HepG2 (cell line): ENCODE measurements around the gene VPS54. TPM values are rescaled to one million over a fixed set of nuclear protein-coding genes. Genes with fewer than 3 reads are reported as not detected.
A peak's percentile ranks its signal among the peaks of the same experiment; 100 is the strongest.

Source experiments
- ATAC-seq: fragments of 200-7000 bp; cut with Tn5 transposase; 3 replicates; pipeline ENCODE4 v1.9.1; 2020; ENCODE audit warnings: mild to moderate bottlenecking, moderate library complexity
- BruUV-seq: library from RNA; stranded (reverse); fragments of 400-500 nt; replicated peaks from 2 replicates; lab custom pipeline; 2021; lab: Mats Ljungman, UMichigan
- CTCF ChIA-PET: fragments of 300-600 bp; formaldehyde crosslinking; extraction: SDS; loops from one replicate; lab custom pipeline; 2021; ENCODE audit warnings: low total read pairs, inconsistent platforms, low intra/inter-chr PET ratio; lab: Yijun Ruan, JAX
- POLR2A ChIA-PET: fragments of 350-600 bp; sonication (Branson Sonifier 250); formaldehyde crosslinking; loops from one replicate; lab custom pipeline; 2020; ENCODE audit warnings: antibody characterized with exemption, inconsistent platforms; lab: Yijun Ruan, JAX
- DNase-seq: peaks from one replicate; pipeline ENCODE4 v3.0.0-alpha.2; 2015; ENCODE audit warnings: low spot score
- FAIRE-seq: peaks from 3 replicates; lab custom pipeline; 2011; peaks lifted over from hg19 to GRCh38; lab: Jason Lieb, UNC
- H2AFZ ChIP-seq: one replicate; pipeline ENCODE4 v1.6.1; 2011; ENCODE audit warnings: low read length, inconsistent platforms
- H3K27ac ChIP-seq: fragments of 300-600 bp; 3 replicates; pipeline ENCODE4 v1.8.0; 2011; ENCODE audit warnings: mixed run types, mild to moderate bottlenecking, mixed read lengths, low read length, inconsistent platforms; ENCODE audit not compliant: insufficient read depth; ENCODE audit errors: extremely low read length
- H3K27me3 ChIP-seq, 2 experiments: fragments of 200-600 bp in 1 of 2; 2 replicates in 1 of 2; 3 replicates in 1 of 2; pipeline versions ENCODE4 v1.6.0 to v1.8.0; 2011; ENCODE audit warnings: low read length in 2 of 2, mild to moderate bottlenecking in 2 of 2, moderate library complexity in 2 of 2, inconsistent platforms in 1 of 2; ENCODE audit not compliant: insufficient read depth in 2 of 2, control insufficient read depth in 1 of 2
- H3K36me3 ChIP-seq, 2 experiments: fragments of 200-600 bp in 1 of 2; replicated peaks in 1 of 2; 2 replicates in 1 of 2; 3 replicates in 1 of 2; pipeline versions ENCODE4 v1.5.1 to v1.8.0; 2011; ENCODE audit warnings: low read length in 2 of 2, inconsistent platforms in 1 of 2; ENCODE audit not compliant: insufficient read depth in 2 of 2, control insufficient read depth in 1 of 2
- H3K4me1 ChIP-seq: 2 replicates; pipeline ENCODE4 v1.5.1; 2012; ENCODE audit warnings: low read length, inconsistent platforms; ENCODE audit not compliant: insufficient read depth
- H3K4me2 ChIP-seq: 2 replicates; pipeline ENCODE4 v1.6.0; 2011; ENCODE audit warnings: low read depth, low read length, inconsistent platforms
- H3K4me3 ChIP-seq, 3 experiments: fragments of 200-600 bp in 1 of 3; sonication (generic), shearing (Covaris generic) in 1 of 3; replicated peaks in 1 of 3; 2 replicates each; pipeline ENCODE4 v1.5.1; 2011 to 2016; ENCODE audit warnings: low read length in 3 of 3, inconsistent platforms in 2 of 3, low read depth in 2 of 3, mild to moderate bottlenecking in 2 of 3, control low read depth in 1 of 3, mixed read lengths in 1 of 3; ENCODE audit not compliant: insufficient read depth in 1 of 3
- H3K79me2 ChIP-seq: one replicate; pipeline ENCODE4 v1.6.1; 2011; ENCODE audit warnings: low read length, inconsistent platforms; ENCODE audit not compliant: insufficient read depth
- H3K9ac ChIP-seq: 2 replicates; pipeline ENCODE4 v1.6.0; 2011; ENCODE audit warnings: mild to moderate bottlenecking, low read depth, low read length, inconsistent platforms; ENCODE audit not compliant: insufficient read depth
- H3K9me3 ChIP-seq: 2 replicates; pipeline ENCODE4 v1.5.1; 2012; ENCODE audit warnings: mild to moderate bottlenecking, low read length
- H4K20me1 ChIP-seq: 2 replicates; pipeline ENCODE4 v1.6.0; 2011; ENCODE audit warnings: inconsistent platforms, mild to moderate bottlenecking, low read length, moderate library complexity; ENCODE audit not compliant: insufficient read depth
- WGBS: methylation state at CpG from one replicate; pipeline ENCODE4 v1.1.6; 2017; ENCODE audit warnings: low lambda C conversion rate; 5-methylcytosine and 5-hydroxymethylcytosine counted together
- in situ Hi-C: cut with HindIII; loops from 2 replicates; pipeline ENCODE4 v1.10.0; 2017; ENCODE audit warnings: low pct_unique_long_range_greater_than_20kb; ENCODE audit not compliant: extremely low pct_ligation_motif_present
- intact Hi-C: fragments of 100-400 bp; cut with micrococcal nuclease; formaldehyde crosslinking; loops from one replicate; pipeline ENCODE4 v1.10.0; 2022; ENCODE audit not compliant: unreplicated experiment
- polyA plus RNA-seq, 8 experiments: library from polyadenylated mRNA; depleted of rRNA in 3 of 8; stranded (reverse) in 7 of 8; unstranded in 1 of 8; fragments of >200 nt; fragmentation: Illumina TruSeq in 4 of 8; extraction: Trizol in 4 of 8; gene quantifications; 2 replicates each; pipeline versions ENCODE4 v1.2.1 to v1.2.3, GENCODE V29; 2011 to 2016; ENCODE audit warnings: low read depth in 4 of 8, missing spikeins in 1 of 8, mixed read lengths in 1 of 8; ENCODE audit not compliant: insufficient read depth in 1 of 8
- total RNA-seq, 5 experiments: library from RNA; depleted of rRNA; stranded (reverse); fragments of >200 nt; fragmentation: Illumina TruSeq; extraction: Trizol; gene quantifications; 2 replicates each; pipeline ENCODE4 v1.2.3, GENCODE V29; 2016; ENCODE audit warnings: low read depth in 1 of 5
- TF ChIP-seq, protein P1 (sequence below): sonication (generic); formaldehyde crosslinking; IDR thresholded peaks from 2 replicates; pipeline ENCODE4 v1.5.1; 2020; ENCODE audit warnings: missing genetic modification reagents, mild to moderate bottlenecking, borderline replicate concordance
- TF ChIP-seq, protein P2 (sequence below), 2 experiments: fragments of 450-650 bp in 1 of 2; sonication (generic) in 1 of 2; formaldehyde crosslinking in 1 of 2; IDR thresholded peaks; 2 replicates each; pipeline versions ENCODE4 v1.6.1 to v1.8.0; 2016 to 2022; ENCODE audit warnings: antibody characterized with exemption in 1 of 2, mild to moderate bottlenecking in 1 of 2, missing genetic modification reagents in 1 of 2

Gene VPS54
- total and polyA plus RNA-seq, 2 of the 13 experiments (the other 11 are each of a cell fraction or from before 2014, with no cell fraction given): 64.7 to 77.5 TPM

DNA sequence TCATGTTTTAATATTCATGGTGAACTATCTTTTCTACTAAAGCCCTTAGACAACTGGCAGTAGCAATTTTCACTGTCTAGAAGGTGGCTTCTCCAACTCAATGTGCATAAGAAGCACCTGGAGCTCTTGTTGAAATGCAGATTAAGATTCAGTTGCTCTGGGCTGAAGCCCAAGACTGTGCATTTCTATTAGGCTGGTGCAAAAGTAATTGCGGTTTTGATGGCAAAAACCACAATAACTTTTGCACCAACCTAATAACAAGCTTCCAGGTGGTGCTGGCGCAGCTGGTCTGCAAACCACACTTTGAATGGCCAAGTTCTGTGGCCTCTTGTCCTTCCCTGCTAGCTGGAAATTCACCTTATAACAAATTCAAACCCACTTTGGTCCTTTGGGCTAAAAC, 26.7 kb upstream of the VPS54 start:
- Histone ChIP-seq H4K20me1 (no peaks in the 10 kb centered on the region), H3K27me3 (no peaks in the 10 kb centered on the region), H3K9ac (no peak overlapping the region), H3K4me2 (no peak overlapping the region), H3K4me1 (peaks cover 10% of the 10 kb centered on the region), H3K4me3 (no peak overlapping the region), H2AFZ (no peak overlapping the region), H3K36me3 (no peaks in the 10 kb centered on the region)
- FAIRE-seq: no peak
- POLR2A ChIA-PET: no interaction called here
- no TSS peak for BruUV-seq
- intact Hi-C loops (loop anchor here (5.0 kb wide), 2 partner anchors 266 to 516 kb away; no protein-coding TSS in a partner anchor), in situ Hi-C loops (loop anchor here (5.0 kb wide), 1 partner anchor 281 kb away; no protein-coding TSS in a partner anchor)
- 90% methylated on average over 2 of the region's 2 CpGs for WGBS
- TF ChIP-seq, protein P1, sequence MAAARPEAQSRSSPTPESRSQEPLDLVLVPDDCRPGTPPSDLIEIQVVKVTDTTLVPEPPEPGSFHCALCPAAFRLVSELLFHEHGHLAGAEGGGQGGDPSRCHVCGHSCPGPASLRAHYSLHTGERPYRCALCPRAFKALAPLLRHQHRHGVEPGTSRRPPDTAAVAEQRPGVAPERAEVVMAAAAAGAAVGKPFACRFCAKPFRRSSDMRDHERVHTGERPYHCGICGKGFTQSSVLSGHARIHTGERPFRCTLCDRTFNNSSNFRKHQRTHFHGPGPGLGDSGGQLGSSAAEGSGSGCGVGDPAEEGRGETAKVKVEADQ: no peak
- TF ChIP-seq, protein P2, sequence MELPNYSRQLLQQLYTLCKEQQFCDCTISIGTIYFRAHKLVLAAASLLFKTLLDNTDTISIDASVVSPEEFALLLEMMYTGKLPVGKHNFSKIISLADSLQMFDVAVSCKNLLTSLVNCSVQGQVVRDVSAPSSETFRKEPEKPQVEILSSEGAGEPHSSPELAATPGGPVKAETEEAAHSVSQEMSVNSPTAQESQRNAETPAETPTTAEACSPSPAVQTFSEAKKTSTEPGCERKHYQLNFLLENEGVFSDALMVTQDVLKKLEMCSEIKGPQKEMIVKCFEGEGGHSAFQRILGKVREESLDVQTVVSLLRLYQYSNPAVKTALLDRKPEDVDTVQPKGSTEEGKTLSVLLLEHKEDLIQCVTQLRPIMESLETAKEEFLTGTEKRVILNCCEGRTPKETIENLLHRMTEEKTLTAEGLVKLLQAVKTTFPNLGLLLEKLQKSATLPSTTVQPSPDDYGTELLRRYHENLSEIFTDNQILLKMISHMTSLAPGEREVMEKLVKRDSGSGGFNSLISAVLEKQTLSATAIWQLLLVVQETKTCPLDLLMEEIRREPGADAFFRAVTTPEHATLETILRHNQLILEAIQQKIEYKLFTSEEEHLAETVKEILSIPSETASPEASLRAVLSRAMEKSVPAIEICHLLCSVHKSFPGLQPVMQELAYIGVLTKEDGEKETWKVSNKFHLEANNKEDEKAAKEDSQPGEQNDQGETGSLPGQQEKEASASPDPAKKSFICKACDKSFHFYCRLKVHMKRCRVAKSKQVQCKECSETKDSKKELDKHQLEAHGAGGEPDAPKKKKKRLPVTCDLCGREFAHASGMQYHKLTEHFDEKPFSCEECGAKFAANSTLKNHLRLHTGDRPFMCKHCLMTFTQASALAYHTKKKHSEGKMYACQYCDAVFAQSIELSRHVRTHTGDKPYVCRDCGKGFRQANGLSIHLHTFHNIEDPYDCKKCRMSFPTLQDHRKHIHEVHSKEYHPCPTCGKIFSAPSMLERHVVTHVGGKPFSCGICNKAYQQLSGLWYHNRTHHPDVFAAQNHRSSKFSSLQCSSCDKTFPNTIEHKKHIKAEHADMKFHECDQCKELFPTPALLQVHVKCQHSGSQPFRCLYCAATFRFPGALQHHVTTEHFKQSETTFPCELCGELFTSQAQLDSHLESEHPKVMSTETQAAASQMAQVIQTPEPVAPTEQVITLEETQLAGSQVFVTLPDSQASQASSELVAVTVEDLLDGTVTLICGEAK (IDR thresholded peaks at IDR 0.05): peak; percentile 61; the same call in 1 of the 2 replicates
- TF ChIP-seq, protein P2 (CRISPR knock-in tag; IDR thresholded peaks at IDR 0.05): no peak
- TF ChIP-seq, all 625 proteins: peak for 1
- no peaks in the 10 kb centered on the region for H3K9me3 ChIP-seq
- no peak overlapping the region for H3K27ac ChIP-seq
- CTCF ChIA-PET: no interaction called here
- no peak for DNase-seq
- no peak for ATAC-seq
- H3K79me2 ChIP-seq: no peaks in the 10 kb centered on the region
